ENCODE data around the gene FAM181A. TPM values are rescaled to one million over a fixed set of nuclear protein-coding genes. Genes with fewer than 3 reads are reported as not detected.

The FAM181A gene
- total RNA-seq, 4 donors from 2014 or later: not detected

DNA sequence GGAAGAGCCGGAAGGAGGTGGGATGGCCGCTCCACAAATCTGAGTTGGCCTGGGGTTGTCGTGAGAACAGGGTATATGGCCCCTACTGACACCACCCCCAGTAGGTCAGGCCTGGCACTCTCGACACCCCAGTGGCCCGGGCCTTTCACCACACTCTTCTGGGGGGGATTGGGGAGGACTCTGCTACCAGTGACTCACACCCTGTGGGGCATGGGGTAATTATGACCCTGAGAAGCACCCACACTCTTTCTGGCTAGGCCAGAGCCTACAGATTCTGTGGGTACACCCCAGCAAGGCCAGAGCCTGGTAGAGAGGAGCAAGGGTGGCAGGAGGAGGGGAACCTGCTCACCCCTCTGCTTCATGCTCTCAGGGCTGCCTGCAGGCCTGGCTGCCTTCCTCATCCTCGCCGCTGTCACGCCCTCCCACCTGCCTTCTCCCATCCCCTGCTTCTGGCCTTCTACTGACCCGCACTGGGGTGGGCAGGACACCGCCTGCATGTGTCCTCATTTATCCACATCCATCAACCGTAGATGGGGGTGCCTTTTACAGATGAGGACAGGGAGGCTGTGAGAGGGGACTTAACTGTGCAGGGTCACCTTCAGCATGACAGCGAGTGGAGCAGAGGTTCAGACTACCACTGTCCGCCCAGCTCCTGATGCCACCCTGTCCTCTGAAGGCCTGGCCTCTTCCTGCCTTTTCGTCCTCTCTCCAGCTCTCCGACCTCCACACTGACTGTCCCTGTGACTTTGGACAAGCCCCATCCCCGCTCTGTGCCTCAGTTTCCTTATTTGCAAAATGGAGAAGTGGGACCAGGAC is 30.8 kb downstream of the FAM181A start:
- peak overlapping the region; percentile 76 to 84 (median 80) for H3K27ac ChIP-seq
- ATAC-seq: no peak
- no peaks in the 10 kb centered on the region for H3K36me3 ChIP-seq
- no peaks in the 10 kb centered on the region for H3K27me3 ChIP-seq
- peaks cover 11 to 88% (median 32%) of the 10 kb centered on the region in 3 donors for H3K4me1 ChIP-seq
- no peak overlapping the region for H3K4me3 ChIP-seq
- WGBS, 2 donors (ENCODE audit: low coverage in 1 of 2): 86 to 95% methylated on average over 9 to 12 of the region's 16 CpGs
- no peaks in the 10 kb centered on the region for H3K9me3 ChIP-seq
- no peak for TF ChIP-seq POLR2A (IDR thresholded peaks at IDR 0.05)
- no peak for TF ChIP-seq POLR2AphosphoS5 (IDR thresholded peaks at IDR 0.05)
- TF ChIP-seq EP300 (IDR thresholded peaks at IDR 0.05): no peak
- TF ChIP-seq, protein P1, sequence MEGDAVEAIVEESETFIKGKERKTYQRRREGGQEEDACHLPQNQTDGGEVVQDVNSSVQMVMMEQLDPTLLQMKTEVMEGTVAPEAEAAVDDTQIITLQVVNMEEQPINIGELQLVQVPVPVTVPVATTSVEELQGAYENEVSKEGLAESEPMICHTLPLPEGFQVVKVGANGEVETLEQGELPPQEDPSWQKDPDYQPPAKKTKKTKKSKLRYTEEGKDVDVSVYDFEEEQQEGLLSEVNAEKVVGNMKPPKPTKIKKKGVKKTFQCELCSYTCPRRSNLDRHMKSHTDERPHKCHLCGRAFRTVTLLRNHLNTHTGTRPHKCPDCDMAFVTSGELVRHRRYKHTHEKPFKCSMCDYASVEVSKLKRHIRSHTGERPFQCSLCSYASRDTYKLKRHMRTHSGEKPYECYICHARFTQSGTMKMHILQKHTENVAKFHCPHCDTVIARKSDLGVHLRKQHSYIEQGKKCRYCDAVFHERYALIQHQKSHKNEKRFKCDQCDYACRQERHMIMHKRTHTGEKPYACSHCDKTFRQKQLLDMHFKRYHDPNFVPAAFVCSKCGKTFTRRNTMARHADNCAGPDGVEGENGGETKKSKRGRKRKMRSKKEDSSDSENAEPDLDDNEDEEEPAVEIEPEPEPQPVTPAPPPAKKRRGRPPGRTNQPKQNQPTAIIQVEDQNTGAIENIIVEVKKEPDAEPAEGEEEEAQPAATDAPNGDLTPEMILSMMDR (IDR thresholded peaks at IDR 0.05): no peak

DNA sequence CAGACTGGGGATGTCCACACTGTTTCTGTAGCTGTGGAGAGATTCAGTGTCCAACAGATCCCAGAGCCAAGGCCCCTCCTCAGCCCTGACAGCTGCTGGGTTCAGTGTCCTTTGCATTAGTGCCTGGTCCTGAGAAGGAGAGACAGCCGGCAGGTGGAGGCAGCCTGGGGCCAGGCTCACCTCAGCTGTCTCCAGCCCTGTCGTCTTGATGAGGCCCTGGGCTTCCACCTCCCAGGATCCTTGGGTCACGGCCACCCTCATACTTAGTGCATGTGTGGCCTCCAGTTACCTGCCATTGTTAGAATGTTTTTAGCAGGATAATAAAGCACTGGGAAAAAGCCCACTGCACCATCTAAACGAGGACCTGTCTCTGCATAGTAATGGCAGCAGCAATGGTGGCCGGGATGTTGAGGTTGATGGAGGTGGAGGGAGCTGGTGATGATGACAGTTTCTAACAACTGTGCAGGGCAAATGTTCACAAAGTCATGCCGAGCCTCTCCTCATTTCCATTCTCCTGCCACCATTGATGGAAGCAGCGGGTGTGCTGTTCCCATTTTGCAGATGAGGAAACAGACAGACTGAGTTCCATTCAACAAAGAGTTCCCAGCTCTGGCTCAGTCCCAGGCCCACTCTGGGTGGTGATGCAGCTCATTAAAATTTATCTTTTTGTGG is 31.6 kb downstream of the FAM181A start:
- Histone ChIP-seq H3K27ac (peak overlapping the region; percentile 1 to 84 (median 80)), H3K4me1 (peaks cover 12 to 88% (median 28%) of the 10 kb centered on the region in 3 donors), H3K9me3 (no peaks in the 10 kb centered on the region), H3K36me3 (no peaks in the 10 kb centered on the region), H3K4me3 (no peak overlapping the region), H3K27me3 (no peaks in the 10 kb centered on the region)
- no peak for ATAC-seq
- TF ChIP-seq EP300 (IDR thresholded peaks at IDR 0.05) (no peak), POLR2AphosphoS5 (IDR thresholded peaks at IDR 0.05) (no peak), POLR2A (IDR thresholded peaks at IDR 0.05) (no peak)
- TF ChIP-seq, protein P1 (IDR thresholded peaks at IDR 0.05): no peak
- 61 to 85% methylated on average over 4 to 5 of the region's 7 CpGs for WGBS, 2 donors (ENCODE audit: low coverage in 1 of 2)

DNA sequence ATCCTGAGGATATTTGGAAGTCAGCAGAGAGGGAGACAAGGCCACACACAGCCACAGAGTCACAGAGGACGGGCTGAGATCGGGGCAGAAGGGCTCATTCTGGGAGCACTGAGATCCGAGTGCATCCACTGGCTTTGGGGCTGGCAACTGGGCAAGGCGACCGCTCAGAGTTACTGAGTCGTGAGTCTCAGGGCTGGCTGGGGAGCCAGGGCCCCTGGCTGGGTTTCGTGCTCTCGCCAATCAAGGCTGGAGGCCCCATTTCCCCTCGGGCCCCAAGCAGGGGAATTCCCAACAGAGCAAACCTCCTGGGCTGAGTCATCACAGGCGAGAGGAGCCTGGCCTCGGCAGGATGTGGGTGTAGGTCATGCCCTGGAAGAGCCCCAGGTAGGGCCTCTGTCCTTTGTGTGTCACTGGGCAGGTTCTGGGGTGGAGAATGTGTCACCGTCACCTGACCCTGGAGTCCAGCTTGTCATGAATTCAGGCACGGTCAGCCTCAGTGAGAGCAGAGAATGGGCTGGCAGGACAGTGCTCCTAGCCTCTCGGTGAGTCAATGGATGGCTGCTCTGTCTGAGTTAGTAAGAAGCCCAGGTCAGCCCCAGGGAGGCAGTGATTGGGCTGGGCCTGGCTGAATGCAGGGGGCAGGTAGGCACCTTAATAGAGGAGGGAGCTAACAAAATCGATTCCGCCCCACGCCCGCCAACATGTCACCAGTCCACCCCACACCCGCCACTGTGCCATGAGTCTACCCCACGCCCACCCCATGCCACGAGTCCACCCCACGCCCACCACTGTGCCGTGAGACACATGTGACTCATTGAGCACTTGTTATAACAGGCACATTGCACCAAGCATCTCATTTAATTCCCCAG is 32.3 kb downstream of the FAM181A start:
- peak; percentile 52 for TF ChIP-seq POLR2AphosphoS5 (IDR thresholded peaks at IDR 0.05)
- TF ChIP-seq, protein P1 (IDR thresholded peaks at IDR 0.05): no peak
- peak; percentile 27 for ATAC-seq
- peaks cover 8 to 88% (median 26%) of the 10 kb centered on the region in 3 donors for H3K4me1 ChIP-seq
- H3K27ac ChIP-seq: peak overlapping the region; percentile 1 to 84 (median 80)
- no peak overlapping the region for H3K4me3 ChIP-seq
- H3K36me3 ChIP-seq: no peaks in the 10 kb centered on the region
- WGBS, 2 donors (ENCODE audit: low coverage in 1 of 2): 39 to 85% methylated on average over 4 to 6 of the region's 23 CpGs
- no peaks in the 10 kb centered on the region for H3K27me3 ChIP-seq
- H3K9me3 ChIP-seq: no peaks in the 10 kb centered on the region

DNA sequence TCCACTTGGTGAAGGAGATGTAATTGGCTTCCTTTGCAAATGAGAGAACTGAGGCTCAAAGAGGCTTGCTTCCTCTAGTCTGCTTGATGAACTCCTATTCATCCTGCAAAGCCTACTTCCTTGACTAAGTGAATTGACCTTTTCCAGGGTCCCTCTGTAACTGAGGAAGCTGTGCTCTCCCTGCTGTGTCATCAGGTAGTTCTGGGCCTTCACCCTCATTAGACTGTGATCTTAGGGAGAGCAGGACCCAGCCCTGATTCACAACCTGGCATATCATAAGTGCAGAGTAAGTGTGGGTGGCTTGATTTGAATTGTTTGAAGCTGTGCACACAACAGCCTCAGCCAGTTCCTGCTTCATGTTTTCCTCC is 32.9 kb downstream of the FAM181A start:
- TF ChIP-seq EP300 (IDR thresholded peaks at IDR 0.05): no peak
- TF ChIP-seq POLR2AphosphoS5 (IDR thresholded peaks at IDR 0.05): no peak
- TF ChIP-seq, protein P1 (IDR thresholded peaks at IDR 0.05): no peak
- no peak for TF ChIP-seq POLR2A (IDR thresholded peaks at IDR 0.05)
- no peaks in the 10 kb centered on the region for H3K27me3 ChIP-seq
- no peak overlapping the region for H3K4me3 ChIP-seq
- ATAC-seq: no peak
- peak overlapping the region in 3 of 4 donors; percentile 80 to 84 (median 81) for H3K27ac ChIP-seq
- no peaks in the 10 kb centered on the region for H3K9me3 ChIP-seq
- H3K36me3 ChIP-seq: no peaks in the 10 kb centered on the region
- peaks cover 8 to 89% (median 26%) of the 10 kb centered on the region in 3 donors for H3K4me1 ChIP-seq
